Keratinocyte (primary cell): ENCODE data around the gene CAMKMT.

Source experiments
- EZH2 ChIP-seq: IDR thresholded peaks from one replicate; pipeline ENCODE4 v1.6.1; 2012; ENCODE audit warnings: inconsistent platforms, mild to moderate bottlenecking, low read length, moderate library complexity
- TF ChIP-seq, protein P1 (sequence below), 3 experiments: IDR thresholded peaks in 1 of 3; conservative IDR thresholded peaks in 1 of 3; optimal IDR thresholded peaks in 1 of 3; 2 replicates in 2 of 3; 3 replicates in 1 of 3; pipeline versions ENCODE3 to v1.5.1; 2011; ENCODE audit warnings: low read length in 3 of 3, mild to moderate bottlenecking in 3 of 3, moderate library complexity in 2 of 3, control low read depth in 1 of 3, inconsistent platforms in 1 of 3; ENCODE audit not compliant: insufficient read depth in 2 of 3; ENCODE audit errors: extremely low read depth in 1 of 3

DNA sequence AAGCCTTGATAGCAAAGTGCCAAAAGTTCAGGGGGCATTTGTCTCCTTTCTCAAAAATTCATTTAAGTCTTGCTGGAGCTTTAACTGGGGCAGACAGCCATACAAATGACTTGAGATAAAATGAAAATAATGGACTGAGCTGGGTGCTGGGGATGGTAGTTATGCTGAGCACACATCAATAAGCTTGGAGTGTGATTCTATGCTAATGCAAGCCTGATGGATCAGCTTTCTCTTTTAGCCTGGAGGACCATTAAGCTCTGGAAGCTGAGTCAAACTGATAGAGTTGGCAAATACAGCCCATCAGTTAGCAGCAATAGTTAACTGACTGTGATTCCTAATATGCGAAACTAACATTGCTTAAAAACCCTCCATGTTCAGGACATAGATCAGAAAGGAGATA lies 98.0 kb downstream of the CAMKMT start:
- TF ChIP-seq, protein P1, sequence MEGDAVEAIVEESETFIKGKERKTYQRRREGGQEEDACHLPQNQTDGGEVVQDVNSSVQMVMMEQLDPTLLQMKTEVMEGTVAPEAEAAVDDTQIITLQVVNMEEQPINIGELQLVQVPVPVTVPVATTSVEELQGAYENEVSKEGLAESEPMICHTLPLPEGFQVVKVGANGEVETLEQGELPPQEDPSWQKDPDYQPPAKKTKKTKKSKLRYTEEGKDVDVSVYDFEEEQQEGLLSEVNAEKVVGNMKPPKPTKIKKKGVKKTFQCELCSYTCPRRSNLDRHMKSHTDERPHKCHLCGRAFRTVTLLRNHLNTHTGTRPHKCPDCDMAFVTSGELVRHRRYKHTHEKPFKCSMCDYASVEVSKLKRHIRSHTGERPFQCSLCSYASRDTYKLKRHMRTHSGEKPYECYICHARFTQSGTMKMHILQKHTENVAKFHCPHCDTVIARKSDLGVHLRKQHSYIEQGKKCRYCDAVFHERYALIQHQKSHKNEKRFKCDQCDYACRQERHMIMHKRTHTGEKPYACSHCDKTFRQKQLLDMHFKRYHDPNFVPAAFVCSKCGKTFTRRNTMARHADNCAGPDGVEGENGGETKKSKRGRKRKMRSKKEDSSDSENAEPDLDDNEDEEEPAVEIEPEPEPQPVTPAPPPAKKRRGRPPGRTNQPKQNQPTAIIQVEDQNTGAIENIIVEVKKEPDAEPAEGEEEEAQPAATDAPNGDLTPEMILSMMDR (optimal IDR thresholded peaks at IDR 0.05 in 1 of 3, IDR thresholded peaks at IDR 0.05 in 1 of 3, conservative IDR thresholded peaks at IDR 0.05 in 1 of 3; ENCODE audit: extremely low read depth in 1 of 3, insufficient read depth in 2 of 3, low read length in 3 of 3): no peak
- no peak for TF ChIP-seq EZH2
